HEK293 (cell line): ENCODE results near the gene SLC39A11.

Experiments
- CTCF ChIA-PET: fragments of 350-600 bp; formaldehyde crosslinking; extraction: SDS; loops from one replicate; lab custom pipeline; 2021; ENCODE audit warnings: antibody characterized with exemption; lab: Yijun Ruan, JAX
- POLR2A ChIA-PET: fragments of 300-600 bp; formaldehyde crosslinking; extraction: SDS; loops from one replicate; lab custom pipeline; 2020; ENCODE audit warnings: antibody characterized with exemption, inconsistent platforms; lab: Yijun Ruan, JAX
- H3K27ac ChIP-seq: fragments of 200-500 bp; sonication (Bioruptor generic); 2 replicates; pipeline ENCODE4 v1.5.1; 2014; ENCODE audit warnings: low read depth, low read length, control low read depth, inconsistent platforms; ENCODE audit errors: extremely low read depth
- H3K36me3 ChIP-seq, 2 experiments: fragments of 200-500 bp in 1 of 2; sonication (Bioruptor generic) in 1 of 2; 1 replicate in 1 of 2; 2 replicates in 1 of 2; pipeline ENCODE4 v1.5.1; 2014 to 2017; ENCODE audit warnings: inconsistent platforms in 2 of 2, low read length in 2 of 2; ENCODE audit not compliant: control insufficient read depth in 2 of 2, insufficient read depth in 1 of 2
- H3K4me1 ChIP-seq: fragments of 200-500 bp; sonication (Bioruptor generic); 2 replicates; pipeline ENCODE4 v1.5.1; 2014; ENCODE audit warnings: mild to moderate bottlenecking, low read length, inconsistent platforms; ENCODE audit not compliant: control insufficient read depth, insufficient read depth
- H3K4me3 ChIP-seq: 2 replicates; pipeline ENCODE4 v1.5.1; 2011; ENCODE audit warnings: low read depth, mild to moderate bottlenecking, control low read depth, low read length, moderate library complexity
- H3K9me3 ChIP-seq: fragments of 200-500 bp; sonication (Bioruptor generic); 2 replicates; pipeline ENCODE4 v1.5.1; 2014; ENCODE audit warnings: low read depth, low read length, inconsistent platforms; ENCODE audit not compliant: control insufficient read depth, insufficient read depth
- BCL11A ChIP-seq: fragments of 450-650 bp; formaldehyde crosslinking; IDR thresholded peaks from 2 replicates; pipeline ENCODE4 v1.5.1; 2016; ENCODE audit warnings: low read depth, missing biosample characterization, missing genetic modification characterization
- RBAK ChIP-seq: fragments of 450-650 bp; formaldehyde crosslinking; IDR thresholded peaks from 2 replicates; pipeline ENCODE4 v1.5.1; 2016; ENCODE audit warnings: missing biosample characterization, missing genetic modification characterization
- REPIN1 ChIP-seq: fragments of 450-650 bp; formaldehyde crosslinking; IDR thresholded peaks from 2 replicates; pipeline ENCODE4 v1.5.1; 2017; ENCODE audit warnings: missing biosample characterization, missing genetic modification characterization, low read depth
- SALL2 ChIP-seq: fragments of 450-650 bp; formaldehyde crosslinking; IDR thresholded peaks from 2 replicates; pipeline ENCODE4 v1.5.0; 2017; ENCODE audit warnings: missing biosample characterization, mild to moderate bottlenecking, missing genetic modification characterization, borderline replicate concordance
- SP2 ChIP-seq: fragments of 450-650 bp; formaldehyde crosslinking; IDR thresholded peaks from 2 replicates; pipeline ENCODE4 v1.5.1; 2016; ENCODE audit warnings: missing biosample characterization, missing genetic modification characterization
- SP3 ChIP-seq: fragments of 450-650 bp; formaldehyde crosslinking; IDR thresholded peaks from 2 replicates; pipeline ENCODE4 v1.5.1; 2016; ENCODE audit warnings: missing biosample characterization, missing genetic modification characterization
- WT1 ChIP-seq: fragments of 450-650 bp; formaldehyde crosslinking; IDR thresholded peaks from 2 replicates; pipeline ENCODE4 v1.5.1; 2016; ENCODE audit warnings: missing biosample characterization, missing genetic modification characterization
- YY1 ChIP-seq: fragments of 450-650 bp; formaldehyde crosslinking; IDR thresholded peaks from 2 replicates; pipeline ENCODE4 v1.5.1; 2018; ENCODE audit warnings: missing biosample characterization, missing genetic modification characterization
- ZFP3 ChIP-seq: fragments of 450-650 bp; formaldehyde crosslinking; IDR thresholded peaks from 2 replicates; pipeline ENCODE4 v1.5.1; 2016; ENCODE audit warnings: low read depth, missing biosample characterization, missing genetic modification characterization
- ZFP69B ChIP-seq: fragments of 450-650 bp; formaldehyde crosslinking; IDR thresholded peaks from 2 replicates; pipeline ENCODE4 v1.5.1; 2016; ENCODE audit warnings: missing biosample characterization, missing genetic modification characterization
- ZNF132 ChIP-seq: fragments of 450-650 bp; formaldehyde crosslinking; IDR thresholded peaks from 2 replicates; pipeline ENCODE4 v1.5.1; 2017; ENCODE audit warnings: missing biosample characterization, missing genetic modification characterization, borderline replicate concordance
- ZNF157 ChIP-seq: fragments of 450-650 bp; formaldehyde crosslinking; IDR thresholded peaks from 2 replicates; pipeline ENCODE4 v1.5.1; 2016; ENCODE audit warnings: missing biosample characterization, missing genetic modification characterization
- ZNF175 ChIP-seq: fragments of 450-650 bp; formaldehyde crosslinking; IDR thresholded peaks from 2 replicates; pipeline ENCODE4 v1.5.1; 2016; ENCODE audit warnings: missing biosample characterization, missing genetic modification characterization
- ZNF202 ChIP-seq: fragments of 450-650 bp; formaldehyde crosslinking; IDR thresholded peaks from 2 replicates; pipeline ENCODE4 v1.5.1; 2016; ENCODE audit warnings: missing biosample characterization, missing genetic modification characterization, borderline replicate concordance
- ZNF23 ChIP-seq: fragments of 450-650 bp; formaldehyde crosslinking; IDR thresholded peaks from 2 replicates; pipeline ENCODE4 v1.5.1; 2016; ENCODE audit warnings: missing biosample characterization, missing genetic modification characterization, borderline replicate concordance
- ZNF292 ChIP-seq: fragments of 450-650 bp; formaldehyde crosslinking; IDR thresholded peaks from 2 replicates; pipeline ENCODE4 v1.5.1; 2016; ENCODE audit warnings: low read depth, missing biosample characterization, missing genetic modification characterization, borderline replicate concordance
- ZNF302 ChIP-seq: fragments of 450-650 bp; formaldehyde crosslinking; IDR thresholded peaks from 2 replicates; pipeline ENCODE4 v1.5.1; 2016; ENCODE audit warnings: missing biosample characterization, missing genetic modification characterization, low read depth
- ZNF423 ChIP-seq: fragments of 450-650 bp; formaldehyde crosslinking; IDR thresholded peaks from 2 replicates; pipeline ENCODE4 v1.5.1; 2016; ENCODE audit warnings: missing biosample characterization, missing genetic modification characterization
- ZNF529 ChIP-seq: fragments of 450-650 bp; formaldehyde crosslinking; IDR thresholded peaks from 2 replicates; pipeline ENCODE4 v1.5.1; 2017; ENCODE audit warnings: missing genetic modification characterization, missing biosample characterization; ENCODE audit not compliant: insufficient replicate concordance
- ZNF530 ChIP-seq: fragments of 450-650 bp; formaldehyde crosslinking; IDR thresholded peaks from 2 replicates; pipeline ENCODE4 v1.5.1; 2016; ENCODE audit warnings: low read depth, missing biosample characterization, missing genetic modification characterization
- ZNF544 ChIP-seq: fragments of 450-650 bp; formaldehyde crosslinking; IDR thresholded peaks from 2 replicates; pipeline ENCODE4 v1.5.0; 2017; ENCODE audit warnings: missing biosample characterization, missing genetic modification characterization
- ZNF548 ChIP-seq: fragments of 450-650 bp; formaldehyde crosslinking; IDR thresholded peaks from 2 replicates; pipeline ENCODE4 v1.5.1; 2016; ENCODE audit warnings: missing biosample characterization, missing genetic modification characterization
- ZNF585B ChIP-seq: fragments of 450-650 bp; formaldehyde crosslinking; IDR thresholded peaks from 2 replicates; pipeline ENCODE4 v1.5.1; 2016; ENCODE audit warnings: missing biosample characterization, missing genetic modification characterization
- ZNF670 ChIP-seq: fragments of 450-650 bp; formaldehyde crosslinking; IDR thresholded peaks from 2 replicates; pipeline ENCODE4 v1.5.1; 2016; ENCODE audit warnings: missing biosample characterization, missing genetic modification characterization, low read depth
- ZNF707 ChIP-seq: fragments of 450-650 bp; formaldehyde crosslinking; IDR thresholded peaks from 2 replicates; pipeline ENCODE4 v1.5.1; 2016; ENCODE audit warnings: missing biosample characterization, missing genetic modification characterization
- TF ChIP-seq, protein P1 (sequence below): fragments of 450-650 bp; formaldehyde crosslinking; IDR thresholded peaks from 2 replicates; pipeline ENCODE4 v1.5.1; 2016; ENCODE audit warnings: missing biosample characterization, missing genetic modification characterization
- TF ChIP-seq, protein P2 (sequence below): fragments of 450-650 bp; formaldehyde crosslinking; IDR thresholded peaks from 2 replicates; pipeline ENCODE4 v1.5.1; 2016; ENCODE audit warnings: missing biosample characterization, missing genetic modification characterization
- TF ChIP-seq, protein P3 (sequence below): fragments of 450-650 bp; formaldehyde crosslinking; IDR thresholded peaks from 2 replicates; pipeline ENCODE4; 2016; ENCODE audit warnings: missing biosample characterization, missing genetic modification characterization
- TF ChIP-seq, protein P4 (sequence below): fragments of 450-650 bp; formaldehyde crosslinking; IDR thresholded peaks from 2 replicates; pipeline ENCODE4 v1.5.1; 2016; ENCODE audit warnings: missing biosample characterization, missing genetic modification characterization
- TF ChIP-seq, protein P5 (sequence below): fragments of 450-650 bp; formaldehyde crosslinking; IDR thresholded peaks from 2 replicates; pipeline ENCODE4 v1.5.1; 2016; ENCODE audit warnings: missing biosample characterization, missing genetic modification characterization

The SLC39A11 gene

DNA sequence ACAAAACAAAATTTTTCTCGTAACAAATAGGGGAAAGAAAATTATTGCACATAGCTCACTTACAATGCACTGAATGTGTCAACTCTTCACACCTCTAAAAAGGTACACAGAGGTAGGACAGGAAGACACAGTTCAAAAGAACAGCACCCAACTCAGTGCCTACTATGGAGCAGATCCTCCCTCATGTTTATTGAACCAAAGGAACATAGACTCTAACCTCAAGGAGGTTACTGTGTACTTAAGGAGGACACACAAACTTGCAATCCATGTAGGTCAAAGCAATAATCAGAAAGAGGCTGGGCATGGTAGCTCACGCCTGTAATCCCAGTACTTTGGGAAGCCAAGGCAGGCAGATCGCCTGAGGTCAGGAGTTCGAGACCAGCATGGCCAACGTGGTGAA lies 50.3 kb downstream of the SLC39A11 start:
- Histone ChIP-seq H3K36me3 (no peaks in the 10 kb centered on the region), H3K27ac (no peak overlapping the region), H3K9me3 (no peaks in the 10 kb centered on the region), H3K4me3 (no peak overlapping the region), H3K4me1 (no peaks in the 10 kb centered on the region)
- POLR2A ChIA-PET: no interaction called here
- CTCF ChIA-PET: interaction anchor here (1.2 kb wide), 1 partner anchor 483 kb away, joined by 3 read pairs; no protein-coding TSS in a partner anchor
- TF ChIP-seq ZNF548 (tag by site-specific recombination) (no peak), SP3 (tag by site-specific recombination) (no peak), ZNF23 (tag by site-specific recombination) (no peak), ZNF202 (tag by site-specific recombination) (no peak), ZNF292 (tag by site-specific recombination) (no peak), SP2 (no peak), ZNF544 (tag by site-specific recombination) (no peak), ZFP3 (no peak), ZNF132 (tag by site-specific recombination) (no peak), REPIN1 (no peak)
- TF ChIP-seq, protein P1, sequence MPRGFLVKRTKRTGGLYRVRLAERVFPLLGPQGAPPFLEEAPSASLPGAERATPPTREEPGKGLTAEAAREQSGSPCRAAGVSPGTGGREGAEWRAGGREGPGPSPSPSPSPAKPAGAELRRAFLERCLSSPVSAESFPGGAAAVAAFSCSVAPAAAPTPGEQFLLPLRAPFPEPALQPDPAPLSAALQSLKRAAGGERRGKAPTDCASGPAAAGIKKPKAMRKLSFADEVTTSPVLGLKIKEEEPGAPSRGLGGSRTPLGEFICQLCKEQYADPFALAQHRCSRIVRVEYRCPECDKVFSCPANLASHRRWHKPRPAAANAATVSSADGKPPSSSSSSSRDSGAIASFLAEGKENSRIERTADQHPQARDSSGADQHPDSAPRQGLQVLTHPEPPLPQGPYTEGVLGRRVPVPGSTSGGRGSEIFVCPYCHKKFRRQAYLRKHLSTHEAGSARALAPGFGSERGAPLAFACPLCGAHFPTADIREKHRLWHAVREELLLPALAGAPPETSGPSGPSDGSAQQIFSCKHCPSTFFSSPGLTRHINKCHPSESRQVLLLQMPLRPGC (tag by site-specific recombination): no peak
- TF ChIP-seq, protein P2, sequence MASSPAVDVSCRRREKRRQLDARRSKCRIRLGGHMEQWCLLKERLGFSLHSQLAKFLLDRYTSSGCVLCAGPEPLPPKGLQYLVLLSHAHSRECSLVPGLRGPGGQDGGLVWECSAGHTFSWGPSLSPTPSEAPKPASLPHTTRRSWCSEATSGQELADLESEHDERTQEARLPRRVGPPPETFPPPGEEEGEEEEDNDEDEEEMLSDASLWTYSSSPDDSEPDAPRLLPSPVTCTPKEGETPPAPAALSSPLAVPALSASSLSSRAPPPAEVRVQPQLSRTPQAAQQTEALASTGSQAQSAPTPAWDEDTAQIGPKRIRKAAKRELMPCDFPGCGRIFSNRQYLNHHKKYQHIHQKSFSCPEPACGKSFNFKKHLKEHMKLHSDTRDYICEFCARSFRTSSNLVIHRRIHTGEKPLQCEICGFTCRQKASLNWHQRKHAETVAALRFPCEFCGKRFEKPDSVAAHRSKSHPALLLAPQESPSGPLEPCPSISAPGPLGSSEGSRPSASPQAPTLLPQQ: no peak
- TF ChIP-seq, protein P3, sequence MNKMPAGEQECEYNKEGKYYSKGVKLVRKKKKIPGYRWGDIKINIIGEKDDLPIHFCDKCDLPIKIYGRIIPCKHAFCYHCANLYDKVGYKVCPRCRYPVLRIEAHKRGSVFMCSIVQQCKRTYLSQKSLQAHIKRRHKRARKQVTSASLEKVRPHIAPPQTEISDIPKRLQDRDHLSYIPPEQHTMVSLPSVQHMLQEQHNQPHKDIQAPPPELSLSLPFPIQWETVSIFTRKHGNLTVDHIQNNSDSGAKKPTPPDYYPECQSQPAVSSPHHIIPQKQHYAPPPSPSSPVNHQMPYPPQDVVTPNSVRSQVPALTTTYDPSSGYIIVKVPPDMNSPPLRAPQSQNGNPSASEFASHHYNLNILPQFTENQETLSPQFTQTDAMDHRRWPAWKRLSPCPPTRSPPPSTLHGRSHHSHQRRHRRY (tag by site-specific recombination): no peak

DNA sequence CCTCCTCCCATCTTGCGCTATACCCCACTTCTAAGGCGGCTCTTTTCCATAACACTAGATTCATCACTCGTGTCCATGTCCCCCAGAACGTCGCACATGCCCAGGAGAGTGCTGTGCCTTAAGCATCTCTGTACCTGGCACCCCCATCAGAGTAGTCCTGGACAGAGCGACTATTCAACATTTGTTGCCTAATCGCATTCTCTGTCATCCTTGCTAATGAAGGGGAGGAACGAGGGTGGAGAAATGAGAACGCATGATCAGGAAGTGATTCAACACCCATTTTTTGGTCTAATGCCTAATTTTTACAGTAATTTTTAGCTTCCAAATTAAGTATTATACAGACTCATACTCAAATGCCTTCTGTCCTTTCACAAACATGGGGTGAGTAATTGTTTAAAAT lies 53.2 kb downstream of the SLC39A11 start:
- CTCF ChIA-PET: no interaction called here
- Histone ChIP-seq H3K27ac (no peak overlapping the region), H3K4me1 (no peaks in the 10 kb centered on the region)
- TF ChIP-seq ZNF585B (tag by site-specific recombination) (no peak), ZNF423 (no peak), BCL11A (no peak), ZNF302 (no peak), YY1 (no peak), WT1 (tag by site-specific recombination) (no peak), ZNF707 (tag by site-specific recombination) (no peak), SALL2 (tag by site-specific recombination) (no peak), ZNF670 (no peak), RBAK (tag by site-specific recombination) (no peak), ZNF175 (tag by site-specific recombination) (no peak), ZNF530 (tag by site-specific recombination) (no peak), ZNF529 (tag by site-specific recombination) (no peak), ZNF157 (no peak), ZFP69B (tag by site-specific recombination) (no peak)
- TF ChIP-seq, protein P4, sequence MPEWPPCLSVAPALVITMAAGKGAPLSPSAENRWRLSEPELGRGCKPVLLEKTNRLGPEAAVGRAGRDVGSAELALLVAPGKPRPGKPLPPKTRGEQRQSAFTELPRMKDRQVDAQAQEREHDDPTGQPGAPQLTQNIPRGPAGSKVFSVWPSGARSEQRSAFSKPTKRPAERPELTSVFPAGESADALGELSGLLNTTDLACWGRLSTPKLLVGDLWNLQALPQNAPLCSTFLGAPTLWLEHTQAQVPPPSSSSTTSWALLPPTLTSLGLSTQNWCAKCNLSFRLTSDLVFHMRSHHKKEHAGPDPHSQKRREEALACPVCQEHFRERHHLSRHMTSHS (tag by site-specific recombination): no peak
- TF ChIP-seq, protein P5, sequence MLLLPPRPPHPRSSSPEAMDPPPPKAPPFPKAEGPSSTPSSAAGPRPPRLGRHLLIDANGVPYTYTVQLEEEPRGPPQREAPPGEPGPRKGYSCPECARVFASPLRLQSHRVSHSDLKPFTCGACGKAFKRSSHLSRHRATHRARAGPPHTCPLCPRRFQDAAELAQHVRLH (tag by site-specific recombination): no peak
- TF ChIP-seq, all 188 proteins: peak for 0
- Histone ChIP-seq H3K9me3 (no peaks in the 10 kb centered on the region), H3K36me3 (no peaks in the 10 kb centered on the region), H3K4me3 (no peak overlapping the region)
- POLR2A ChIA-PET: no interaction called here
